ENCODE measurements around the gene ID3.
"Not testable (repeated sequence)": the region's sequence is repeated elsewhere in the genome, so short reads cannot be mapped to it uniquely, and the experiment has no call there.

ID3 gene

DNA sequence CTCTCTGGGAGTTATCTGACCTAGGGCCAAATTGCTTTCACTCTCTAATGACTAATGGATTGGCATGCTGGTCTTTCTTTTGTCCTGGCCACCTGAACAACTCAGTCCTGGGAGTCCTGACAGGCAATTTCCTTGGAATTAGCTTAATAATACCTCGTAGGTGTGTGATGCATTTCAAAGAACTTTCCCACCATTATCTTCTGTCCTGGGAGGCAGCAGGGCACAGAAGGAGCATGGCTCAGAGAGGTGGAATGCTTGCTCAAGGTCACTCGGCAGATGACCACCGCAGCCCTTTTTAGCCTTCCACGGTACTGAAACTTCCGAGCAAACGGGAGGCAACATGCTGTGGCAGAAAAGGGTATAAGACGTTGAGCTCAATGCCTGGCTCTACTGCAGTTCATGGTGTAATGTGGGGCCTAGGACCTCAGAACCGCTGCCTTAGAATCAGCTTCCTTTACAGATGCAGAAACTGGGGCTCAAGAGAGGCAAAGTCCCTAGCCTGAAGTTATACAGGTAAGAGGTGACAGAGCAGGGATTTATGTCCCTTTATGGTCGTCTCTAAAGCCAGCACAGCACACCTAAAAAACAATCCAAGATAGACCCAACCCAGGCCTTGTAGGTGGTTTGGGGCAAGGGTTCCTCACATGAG, 3.2 kb downstream of the ID3 start:
- no peak for DNase-seq
- in situ Hi-C loops (cut with MboI; ENCODE audit: low pct_unique_long_range_greater_than_20kb, low sequenced_read_pairs), result no loop called here

DNA sequence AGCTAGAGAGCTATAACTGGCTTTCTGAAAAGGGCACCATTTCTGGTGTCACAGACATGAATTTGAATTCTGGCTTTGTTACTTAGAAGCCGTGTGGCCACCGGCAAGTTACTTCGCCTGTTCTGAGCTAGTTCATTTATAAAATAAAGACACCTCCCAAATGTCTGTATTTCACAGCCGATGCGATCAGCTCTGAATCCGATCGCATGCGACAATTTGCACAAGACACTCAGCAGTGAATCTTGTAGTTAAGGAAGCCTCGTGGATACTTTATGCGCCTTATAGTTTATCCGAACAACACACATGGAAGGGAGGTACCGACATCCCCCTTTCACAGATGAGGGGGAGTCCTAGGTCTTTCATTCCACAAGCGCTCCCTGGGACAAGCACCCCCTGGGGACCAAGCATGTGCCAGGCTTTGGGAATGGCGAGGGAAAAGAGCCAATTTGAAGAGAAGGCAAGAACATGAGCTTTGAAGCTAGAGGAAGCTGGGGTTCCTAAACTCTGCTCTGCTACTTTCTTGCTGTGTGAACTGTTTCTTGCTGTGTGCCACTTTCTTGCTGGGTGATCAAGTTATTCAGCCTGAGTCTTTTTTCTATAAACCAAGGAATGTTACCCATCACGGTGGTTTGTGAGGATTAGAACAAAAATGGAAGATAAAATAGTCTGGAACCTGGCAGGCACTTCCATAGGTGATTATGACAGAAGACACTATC, 3.9 kb downstream of the ID3 start:
- no peak for DNase-seq
- in situ Hi-C loops (cut with MboI; ENCODE audit: low pct_unique_long_range_greater_than_20kb, low sequenced_read_pairs), result no loop called here

DNA sequence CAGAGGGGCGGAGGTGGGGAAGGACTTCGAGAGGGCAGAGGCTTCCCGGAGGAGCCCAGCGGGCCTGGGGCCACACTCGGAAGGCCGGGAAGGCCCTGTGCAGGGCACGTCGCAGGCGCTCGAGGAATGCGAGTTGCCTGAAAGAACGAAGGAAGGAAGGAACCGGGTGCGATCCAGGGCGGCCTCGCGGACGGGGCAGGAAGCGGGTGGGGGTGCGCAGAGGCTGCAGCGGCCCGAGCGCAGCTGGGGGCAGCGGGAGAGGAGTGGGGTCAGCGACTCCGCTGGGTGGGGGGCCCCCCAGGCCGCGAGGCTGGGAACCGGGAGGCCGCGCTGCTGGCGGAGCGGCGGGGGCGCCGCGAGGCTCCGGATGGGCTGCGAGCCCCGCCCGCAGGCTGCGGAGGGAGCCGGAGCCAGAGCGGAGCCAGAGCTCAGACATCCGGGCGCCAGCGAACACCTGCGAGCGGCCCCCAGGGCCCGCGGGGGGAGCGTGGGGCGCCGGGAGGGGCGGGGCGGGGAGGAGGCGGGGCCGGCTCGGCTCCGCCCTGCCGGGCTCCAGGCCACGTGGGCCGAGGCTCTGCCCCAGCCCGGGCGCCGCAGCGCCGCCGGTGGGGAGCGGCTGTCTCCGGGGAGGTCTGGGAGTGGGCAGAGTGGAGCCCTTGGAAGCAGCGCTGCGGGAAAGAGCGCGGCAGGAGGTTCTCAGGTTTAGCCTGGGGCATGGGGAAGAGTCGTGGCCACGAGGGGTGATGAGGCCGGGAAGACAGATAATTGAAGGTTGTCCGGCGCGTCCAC, 4.6 kb downstream of the ID3 start:
- peak; percentile 82 for DNase-seq
- in situ Hi-C loops (cut with MboI; ENCODE audit: low pct_unique_long_range_greater_than_20kb, low sequenced_read_pairs), result no loop called here

DNA sequence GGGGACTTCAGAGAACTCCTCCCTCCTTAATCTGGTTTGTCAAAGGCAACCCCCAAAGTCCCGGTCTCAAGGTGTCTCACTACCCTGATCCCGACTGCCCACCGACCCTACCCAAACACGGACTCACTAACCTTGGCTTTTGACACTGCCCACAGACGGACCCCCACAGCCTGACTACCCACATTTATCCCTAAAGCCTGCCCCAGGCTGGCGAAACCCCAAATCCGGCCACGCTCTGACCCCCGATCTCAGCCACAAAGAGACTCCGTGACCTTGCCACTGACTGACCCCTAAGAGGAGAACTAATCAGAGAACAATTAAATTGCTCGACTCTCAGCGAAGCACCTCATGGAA, 5.2 kb downstream of the ID3 start:
- no peak for DNase-seq
- in situ Hi-C loops (cut with MboI; ENCODE audit: low pct_unique_long_range_greater_than_20kb, low sequenced_read_pairs), result no loop called here

DNA sequence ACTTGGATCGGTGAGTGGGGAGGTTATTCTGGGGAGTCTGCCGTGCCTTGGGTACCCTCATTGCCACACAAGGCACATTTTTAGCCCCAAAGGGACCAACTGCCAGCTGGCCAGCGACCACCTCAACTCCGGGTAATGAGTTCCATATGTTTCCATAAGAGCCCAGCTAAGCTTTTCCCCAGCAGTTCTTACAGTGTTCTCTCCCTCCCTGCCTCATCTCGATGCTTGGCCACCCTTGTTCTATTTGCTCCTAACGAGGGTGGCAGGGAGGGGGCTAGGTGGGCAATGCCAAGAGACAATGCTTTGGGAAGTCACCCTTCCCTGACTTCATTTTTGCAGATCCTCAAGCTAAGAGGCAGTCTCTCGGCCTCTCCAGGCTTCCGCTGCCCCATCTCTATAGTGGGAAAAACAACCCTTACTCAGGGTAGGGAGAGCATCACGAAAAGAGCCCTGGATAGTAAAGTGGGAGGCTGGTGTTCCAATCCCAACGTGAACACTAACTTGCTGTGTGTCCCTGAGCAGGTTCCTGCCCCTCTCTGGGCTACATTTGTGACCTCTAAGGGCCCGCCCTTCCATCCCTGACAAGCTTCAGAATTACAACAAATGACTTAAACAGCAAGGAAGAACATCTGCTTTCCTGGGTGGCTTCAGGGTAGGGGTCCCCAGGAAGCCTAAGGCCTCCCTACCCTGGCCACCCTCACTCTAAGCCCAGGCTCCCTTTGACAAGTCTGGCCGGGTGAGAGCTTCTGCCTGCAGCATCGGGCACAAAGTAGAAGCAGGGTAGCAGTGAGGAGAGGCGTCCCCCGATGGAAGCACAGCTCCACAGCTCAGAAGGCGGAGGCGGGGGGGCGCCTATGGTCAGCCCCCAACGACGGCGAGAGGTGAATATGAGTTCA, 5.8 kb downstream of the ID3 start:
- DNase-seq, result no peak
- in situ Hi-C loops (cut with MboI; ENCODE audit: low pct_unique_long_range_greater_than_20kb, low sequenced_read_pairs), result no loop called here

DNA sequence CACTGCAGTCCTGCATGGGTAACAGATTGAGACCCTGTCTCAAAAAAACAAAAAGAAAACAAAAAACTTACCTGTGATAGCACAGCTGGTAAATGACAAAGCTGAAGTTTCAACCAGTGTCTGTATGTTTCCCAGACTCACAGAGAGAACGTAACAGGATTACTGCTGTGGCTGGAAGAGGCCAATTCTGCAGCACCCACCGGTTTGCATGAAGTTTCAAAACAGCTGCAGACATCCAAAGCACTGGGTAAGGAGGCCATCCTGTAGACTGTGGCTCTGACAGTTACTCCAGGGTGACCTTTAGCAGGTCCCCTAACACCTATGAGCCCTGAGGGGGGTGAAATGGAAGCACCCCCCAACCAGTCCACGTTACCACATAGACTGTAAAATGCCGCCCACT, 7.5 kb downstream of the ID3 start:
- in situ Hi-C loops (cut with MboI; ENCODE audit: low pct_unique_long_range_greater_than_20kb, low sequenced_read_pairs), result no loop called here
- no peak for DNase-seq

DNA sequence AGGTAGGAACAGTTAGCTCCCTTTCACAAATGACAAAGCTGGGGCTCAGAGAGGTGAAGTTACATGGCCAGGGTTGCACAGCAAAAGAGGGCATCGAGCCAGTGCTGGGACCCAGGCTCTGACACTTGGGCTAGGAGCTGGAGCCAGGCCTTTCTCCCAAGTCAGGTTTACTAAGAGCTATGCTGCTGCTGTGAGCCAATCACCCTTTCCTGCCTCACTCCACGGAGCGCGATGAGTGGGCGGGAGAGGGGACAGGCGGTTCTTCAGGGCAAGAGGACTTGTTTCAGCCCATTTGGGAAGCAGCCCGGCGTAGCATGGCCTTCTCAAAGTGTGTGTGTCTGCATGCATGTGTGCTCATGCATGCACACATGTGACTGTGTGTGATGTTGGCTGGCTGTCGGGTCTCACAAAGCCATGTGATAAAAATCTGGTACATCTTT, 10.6 kb downstream of the ID3 start:
- in situ Hi-C loops (cut with MboI; ENCODE audit: low pct_unique_long_range_greater_than_20kb, low sequenced_read_pairs), result loop anchor here (10.0 kb wide), 1 partner anchor 86 kb away; no protein-coding TSS in a partner anchor
- no peak for DNase-seq

DNA sequence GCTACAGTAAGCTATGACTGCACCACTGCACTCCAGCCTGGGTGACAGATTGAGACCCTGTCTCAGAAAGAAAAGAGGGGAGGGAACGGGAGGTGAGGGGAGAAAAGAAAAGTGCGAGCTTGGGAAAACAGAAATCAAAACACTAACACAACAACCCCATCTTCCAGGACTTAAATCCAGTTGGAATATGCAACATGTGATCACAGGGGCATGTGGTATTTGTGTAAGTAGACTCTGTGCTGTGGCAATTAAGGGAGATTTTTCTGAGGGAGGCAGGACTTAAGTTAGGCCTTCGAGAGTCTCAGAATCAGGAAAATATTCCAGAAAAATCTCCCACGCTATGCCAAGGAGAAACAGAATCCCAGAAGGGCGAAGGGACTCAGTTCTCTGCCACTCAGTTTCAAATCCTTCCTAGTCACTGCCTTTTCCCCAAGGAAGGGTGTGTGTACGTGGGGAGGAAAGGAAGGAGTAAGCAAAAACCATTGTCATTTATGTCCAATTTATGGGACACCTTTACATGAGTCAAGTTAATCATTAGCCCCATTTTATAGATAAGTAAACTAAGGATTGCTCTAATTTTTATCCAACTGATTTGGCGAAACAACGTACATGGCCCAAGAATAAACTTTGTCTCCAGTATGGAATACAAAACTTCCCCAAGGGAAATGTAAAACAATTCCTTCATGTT, 12.3 kb downstream of the ID3 start:
- in situ Hi-C loops (cut with MboI; ENCODE audit: low pct_unique_long_range_greater_than_20kb, low sequenced_read_pairs), result loop anchor here (10.0 kb wide), 1 partner anchor 88 kb away; no protein-coding TSS in a partner anchor
- DNase-seq, result no peak

DNA sequence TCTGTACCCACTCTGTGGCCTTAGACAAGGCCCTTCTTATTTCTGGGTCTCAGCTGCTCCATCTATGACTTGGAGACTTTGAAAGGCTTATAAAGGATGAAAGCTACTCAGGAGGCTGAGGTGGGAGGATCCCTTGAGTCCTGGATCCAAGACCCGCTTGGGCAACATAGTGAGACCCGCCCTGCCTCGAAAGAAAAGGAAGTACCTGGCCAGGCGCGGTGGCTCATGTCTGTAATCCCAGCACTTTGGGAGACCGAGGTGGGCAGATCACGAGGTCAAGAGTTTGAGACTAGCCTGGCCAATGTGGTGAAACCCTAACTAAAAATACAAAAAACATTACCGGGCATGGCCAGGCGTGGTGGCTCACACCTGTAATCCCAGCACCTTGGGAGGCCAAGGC, 13.4 kb downstream of the ID3 start:
- in situ Hi-C loops (cut with MboI; ENCODE audit: low pct_unique_long_range_greater_than_20kb, low sequenced_read_pairs), result loop anchor here (10.0 kb wide), 1 partner anchor 89 kb away; no protein-coding TSS in a partner anchor
- DNase-seq, result no peak

DNA sequence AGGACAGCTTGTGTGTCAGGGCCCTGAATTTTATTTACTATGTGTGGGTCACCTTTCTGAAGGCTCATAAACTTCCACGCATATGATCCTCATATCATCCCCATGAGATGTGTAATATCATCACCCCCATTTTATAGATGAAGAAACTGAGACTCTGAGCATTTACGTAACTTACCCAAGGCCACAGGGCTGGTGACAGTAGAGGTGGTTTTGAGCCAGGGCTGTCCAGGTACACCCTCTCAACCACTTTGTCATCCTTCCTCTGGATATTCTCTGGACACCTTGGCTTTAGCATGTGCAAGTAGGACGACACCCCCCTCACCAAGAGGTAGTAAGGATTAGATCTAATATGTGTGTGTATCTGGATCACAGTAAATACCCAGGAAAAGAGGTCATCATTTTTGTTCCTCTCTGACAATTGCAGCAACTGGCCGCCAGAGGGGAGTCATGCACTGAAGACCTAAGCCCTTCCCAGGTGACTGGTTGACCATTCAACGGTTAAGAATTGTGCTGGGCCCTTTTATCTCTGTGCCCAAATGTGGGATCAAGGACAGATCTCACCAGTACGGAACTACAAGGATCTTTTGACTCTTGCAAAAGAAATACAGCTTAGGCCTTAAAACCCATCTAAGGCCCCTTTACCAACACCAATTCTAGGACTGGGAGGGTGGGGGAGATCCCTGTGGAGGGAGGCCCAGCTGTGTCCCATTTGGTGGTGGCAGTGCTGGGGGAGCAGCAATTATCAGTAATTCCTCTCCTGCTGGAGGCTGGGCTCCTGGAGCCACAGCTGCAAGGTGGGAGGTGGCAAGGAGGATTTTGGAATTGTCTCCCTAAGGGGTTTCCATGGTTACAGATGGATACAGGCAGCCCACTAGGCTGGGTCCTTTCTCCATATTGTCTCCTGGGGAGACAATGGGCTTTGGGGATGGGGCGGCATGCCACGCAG, 14.6 kb downstream of the ID3 start:
- DNase-seq, result peak; percentile 79
- in situ Hi-C loops (cut with MboI; ENCODE audit: low pct_unique_long_range_greater_than_20kb, low sequenced_read_pairs), result loop anchor here (10.0 kb wide), 1 partner anchor 90 kb away; no protein-coding TSS in a partner anchor

DNA sequence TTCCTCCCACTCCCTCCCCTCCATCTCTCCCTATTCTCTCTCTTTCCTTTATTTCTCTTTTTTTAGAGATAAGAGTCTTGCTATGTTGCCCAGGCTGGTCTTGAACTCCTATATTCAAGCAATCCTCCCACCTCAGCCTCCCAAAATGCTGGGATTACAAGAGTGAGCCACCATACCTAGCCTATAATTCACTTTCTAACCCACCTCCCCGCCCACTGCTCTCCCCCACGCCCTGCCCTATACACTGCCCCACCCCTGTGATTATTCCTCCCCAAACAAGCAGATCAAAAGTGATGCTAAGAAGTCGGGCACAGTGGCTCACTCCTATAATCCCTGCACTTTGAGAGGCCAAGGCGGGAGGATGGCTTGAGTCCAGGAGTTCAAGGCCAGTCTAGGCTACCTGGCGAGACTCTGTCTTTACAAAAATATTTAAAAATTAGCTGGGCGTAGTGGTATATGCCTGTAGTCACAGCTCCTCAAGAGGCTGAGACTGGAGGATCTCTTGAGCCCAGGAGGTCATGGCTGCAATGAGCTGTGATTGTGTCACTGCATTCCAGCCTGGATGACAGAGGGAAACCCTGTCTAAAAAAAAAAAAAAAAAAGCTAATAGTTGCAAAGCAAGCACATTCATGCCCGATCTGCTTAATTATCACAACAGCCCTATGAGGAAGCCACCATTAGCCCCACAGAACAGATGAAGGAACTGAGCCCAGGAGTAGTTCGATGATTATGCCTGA, 15.4 kb downstream of the ID3 start:
- DNase-seq, result no peak

DNA sequence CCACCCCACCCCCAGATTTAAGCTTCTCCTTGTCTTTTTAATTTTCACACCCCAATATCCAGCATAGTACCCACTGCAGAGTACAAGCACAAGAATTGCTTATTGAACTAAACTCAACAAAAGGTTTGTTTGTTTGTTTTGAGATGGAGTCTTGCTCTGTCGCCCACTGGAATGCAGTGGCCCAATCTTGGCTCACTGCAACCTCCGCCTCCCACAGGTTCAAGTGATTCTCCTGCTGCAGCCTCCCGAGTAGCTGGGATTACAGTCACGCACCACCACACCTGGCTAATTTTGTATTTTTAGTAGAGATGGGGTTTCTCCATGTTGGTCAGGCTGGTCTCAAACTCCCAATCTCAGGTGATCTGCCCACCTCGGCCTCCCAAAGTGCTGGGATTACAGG, 16.4 kb downstream of the ID3 start:
- in situ Hi-C loops (cut with MboI; ENCODE audit: low pct_unique_long_range_greater_than_20kb, low sequenced_read_pairs), result loop anchor here (10.0 kb wide), 1 partner anchor 92 kb away; no protein-coding TSS in a partner anchor
- not testable (repeated sequence) for DNase-seq

More for the DNA sequence above, 15.4 kb downstream of the ID3 start:
- in situ Hi-C loops (cut with MboI; ENCODE audit: low pct_unique_long_range_greater_than_20kb, low sequenced_read_pairs), result loop anchor here (10.0 kb wide), 1 partner anchor 91 kb away; no protein-coding TSS in a partner anchor

DNA sequence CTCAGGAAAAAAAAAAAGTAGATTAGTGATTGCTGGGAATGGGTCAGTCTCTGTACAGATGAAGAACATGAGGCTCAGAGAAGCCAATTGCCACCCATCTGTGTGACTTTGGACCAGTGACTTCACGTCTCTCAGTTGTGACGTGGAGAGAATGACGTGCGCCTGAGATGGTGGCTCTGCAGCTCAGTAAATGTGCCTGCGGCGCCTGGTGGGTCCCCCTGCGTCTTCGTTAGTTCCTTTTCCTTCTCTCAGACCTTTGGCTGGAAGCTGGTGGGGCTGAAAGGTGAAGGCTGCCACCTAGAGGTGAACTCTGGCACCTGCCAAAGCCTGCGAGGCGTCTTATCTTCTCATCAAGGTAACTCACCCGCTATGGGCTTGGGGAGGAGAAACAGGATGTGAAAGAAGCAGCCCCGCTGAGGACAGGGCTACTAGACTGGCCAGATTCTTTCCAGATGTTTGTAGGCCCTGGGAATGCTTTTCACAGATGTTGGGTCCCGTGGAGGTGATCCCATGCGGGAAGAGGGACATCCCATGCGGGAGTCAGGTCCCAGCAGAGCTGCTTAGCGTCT, 19.5 kb downstream of the ID3 start:
- DNase-seq, result peak; percentile 100
- in situ Hi-C loops (cut with MboI; ENCODE audit: low pct_unique_long_range_greater_than_20kb, low sequenced_read_pairs), result loop anchor here (10.0 kb wide), 1 partner anchor 95 kb away; no protein-coding TSS in a partner anchor

DNA sequence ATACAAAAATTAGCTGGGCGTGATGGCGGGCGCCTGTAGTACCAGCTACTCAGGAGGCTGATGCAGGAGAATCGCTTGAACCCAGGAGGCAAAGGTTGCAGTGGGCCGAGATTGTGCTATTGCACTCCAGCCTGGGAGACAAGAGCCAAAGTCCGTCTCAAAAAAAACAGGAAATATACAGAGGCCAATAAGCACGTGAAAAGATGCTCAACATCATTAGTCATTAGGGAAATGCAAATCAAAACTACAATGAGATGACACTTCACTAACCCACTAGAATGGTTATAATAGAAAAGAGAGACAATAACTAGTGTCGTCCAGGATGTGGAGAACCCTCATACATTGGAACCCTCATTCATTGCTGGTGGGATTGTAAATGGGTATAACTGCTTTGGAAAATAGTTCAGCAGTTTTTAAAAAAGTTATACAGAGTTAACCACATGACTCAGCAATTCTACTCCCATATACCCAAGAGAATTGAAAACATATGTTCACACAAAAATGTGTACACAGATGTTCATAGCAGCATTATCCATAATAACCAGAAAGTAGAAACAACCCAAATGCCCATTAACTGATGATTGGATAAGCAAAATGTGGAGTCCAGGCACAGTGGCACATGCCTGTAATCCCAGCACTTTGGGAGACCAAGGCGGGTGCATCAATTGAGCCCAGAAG, 21.9 kb downstream of the ID3 start:
- in situ Hi-C loops (cut with MboI; ENCODE audit: low pct_unique_long_range_greater_than_20kb, low sequenced_read_pairs), result no loop called here
- DNase-seq, result no peak

DNA sequence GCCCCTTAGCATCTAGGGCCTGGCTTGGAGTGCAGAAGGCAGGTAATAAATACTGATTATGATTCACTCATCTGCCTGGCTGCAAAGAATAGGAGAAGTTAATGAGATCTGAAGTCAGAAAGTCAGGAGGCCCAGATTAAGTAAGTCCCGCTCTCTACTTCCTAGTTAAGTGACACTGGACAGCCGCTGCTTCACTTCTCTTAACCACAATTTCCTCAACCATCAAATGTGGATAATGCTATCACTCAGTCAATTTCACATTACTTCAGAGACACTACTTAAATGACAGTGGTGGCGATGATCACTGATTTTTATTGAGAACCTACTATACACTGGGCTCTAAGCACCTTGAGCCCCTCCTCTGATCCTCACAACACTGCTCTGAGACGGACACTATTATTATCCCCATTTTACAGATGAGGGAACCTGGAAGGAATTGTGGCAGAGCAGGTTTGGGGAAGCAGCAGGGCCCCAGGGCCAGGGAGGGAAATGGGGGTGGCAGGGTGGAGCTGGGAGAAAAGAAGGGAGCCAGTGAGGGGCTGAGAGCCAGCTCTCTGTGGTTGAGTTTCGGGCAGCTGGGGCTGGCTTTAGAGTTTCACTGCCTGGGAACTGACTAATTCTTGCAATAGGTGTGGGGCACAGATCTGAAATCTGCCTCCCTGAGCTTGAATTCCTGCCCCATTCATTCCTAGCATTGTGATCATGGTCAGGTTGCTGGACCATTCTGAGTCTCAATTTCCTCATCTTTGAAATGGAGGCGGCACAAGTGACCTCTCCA, 25.9 kb downstream of the ID3 start:
- in situ Hi-C loops (cut with MboI; ENCODE audit: low pct_unique_long_range_greater_than_20kb, low sequenced_read_pairs), result no loop called here
- peak; percentile 81 for DNase-seq

Data from KBM-7 (cell line).